HCT116 (cell line): Measurements from ENCODE around the gene ENGASE. TPM values are rescaled to one million over a fixed set of nuclear protein-coding genes. Genes with fewer than 3 reads are reported as not detected.

Experiments
- ATAC-seq: fragments of 200-7000 bp; cut with Tn5 transposase; 2 replicates; pipeline ENCODE4 v1.9.1; 2020; ENCODE audit warnings: mild to moderate bottlenecking, moderate library complexity
- BruUV-seq: library from RNA; stranded (reverse); fragments of 400-500 nt; replicated peaks from 2 replicates; lab custom pipeline; 2021; lab: Mats Ljungman, UMichigan
- CTCF ChIA-PET: fragments of 300-600 bp; sonication (Branson Sonifier 250); formaldehyde crosslinking; loops from one replicate; lab custom pipeline; 2021; ENCODE audit warnings: antibody characterized with exemption; lab: Charles Lee
- POLR2A ChIA-PET: fragments of 300-600, 350-600 bp; sonication (Branson Sonifier 250); formaldehyde crosslinking; loops from one replicate; lab custom pipeline; 2021; ENCODE audit warnings: antibody characterized with exemption; lab: Charles Lee
- RAD21 ChIA-PET, 2 experiments: fragments of 300-600 bp; sonication (Branson Sonifier 250); formaldehyde crosslinking; loops; one replicate each; lab custom pipeline; 2023; ENCODE audit warnings: low total read pairs in 2 of 2; ENCODE audit not compliant: uncharacterized antibody in 2 of 2, unreplicated experiment in 2 of 2, low non-redundant PET in 1 of 2; lab: Charles Lee
- DNase-seq: peaks from one replicate; pipeline ENCODE4 v3.0.0-alpha.2; 2010; ENCODE audit warnings: low read depth, low spot score
- H2AFZ ChIP-seq: fragments of 200-600 bp; shearing (Covaris generic), sonication (generic); 2 replicates; pipeline ENCODE4 v1.6.1; 2017; ENCODE audit warnings: low read depth, mixed run types, mixed read lengths, antibody characterized with exemption, low read length; ENCODE audit not compliant: poor library complexity, severe bottlenecking
- H3K27ac ChIP-seq: 2 replicates; pipeline ENCODE4 v1.5.1; 2012; ENCODE audit warnings: low read depth, low read length
- H3K27me3 ChIP-seq: fragments of 200-600 bp; sonication (generic); 2 replicates; pipeline ENCODE4 v1.6.1; 2016; ENCODE audit warnings: mixed run types, low read length, mixed read lengths; ENCODE audit not compliant: insufficient read depth
- H3K36me3 ChIP-seq, 2 experiments: fragments of 200-500 bp in 1 of 2; fragments of 200-600 bp in 1 of 2; sonication (Bioruptor generic) in 1 of 2; sonication (generic) in 1 of 2; 2 replicates each; pipeline versions ENCODE4 v1.5.1 to v1.6.1; 2014 to 2016; ENCODE audit warnings: low read length in 2 of 2, inconsistent platforms in 1 of 2, mixed read lengths in 1 of 2, mixed run types in 1 of 2; ENCODE audit not compliant: insufficient read depth in 2 of 2, control insufficient read depth in 1 of 2
- H3K4me1 ChIP-seq, 2 experiments: fragments of 200-600 bp in 1 of 2; sonication (generic) in 1 of 2; 2 replicates each; pipeline versions ENCODE4 v1.5.1 to v1.6.1; 2012 to 2017; ENCODE audit warnings: low read length in 2 of 2, inconsistent platforms in 1 of 2, mild to moderate bottlenecking in 1 of 2, mixed read lengths in 1 of 2, mixed run types in 1 of 2, moderate library complexity in 1 of 2; ENCODE audit not compliant: insufficient read depth in 2 of 2, control insufficient read depth in 1 of 2
- H3K4me2 ChIP-seq: fragments of 200-600 bp; sonication (generic); 2 replicates; pipeline ENCODE4 v1.6.1; 2017; ENCODE audit warnings: mixed run types, low read length, mixed read lengths
- H3K4me3 ChIP-seq, 2 experiments: fragments of 200-600 bp in 1 of 2; sonication (generic) in 1 of 2; replicated peaks in 1 of 2; 2 replicates each; pipeline ENCODE4 v1.5.1; 2011 to 2016; ENCODE audit warnings: low read length in 2 of 2, control low read depth in 1 of 2, low read depth in 1 of 2, mild to moderate bottlenecking in 1 of 2, mixed read lengths in 1 of 2, mixed run types in 1 of 2
- H3K79me2 ChIP-seq: fragments of 200-600 bp; sonication (generic); 2 replicates; pipeline ENCODE4 v1.6.1; 2017; ENCODE audit warnings: mild to moderate bottlenecking, mixed run types, low read length, moderate library complexity, mixed read lengths; ENCODE audit not compliant: insufficient read depth
- H3K9ac ChIP-seq: fragments of 200-600 bp; sonication (generic); 2 replicates; pipeline ENCODE4 v1.6.1; 2016; ENCODE audit warnings: low read length, mixed read lengths
- H3K9me2 ChIP-seq: fragments of 200-600 bp; sonication (generic), shearing (Covaris generic); 2 replicates; pipeline ENCODE4 v1.6.1; 2017; ENCODE audit warnings: mixed run types, mild to moderate bottlenecking, moderate library complexity; ENCODE audit not compliant: insufficient read depth
- H3K9me3 ChIP-seq, 2 experiments: fragments of 200-500 bp in 1 of 2; fragments of 200-600 bp in 1 of 2; sonication (Bioruptor generic) in 1 of 2; sonication (generic) in 1 of 2; 2 replicates each; pipeline ENCODE4 v1.6.1; 2014 to 2017; ENCODE audit warnings: low read length in 2 of 2, mixed read lengths in 2 of 2, inconsistent platforms in 1 of 2, low read depth in 1 of 2, mild to moderate bottlenecking in 1 of 2, mixed run types in 1 of 2, moderate library complexity in 1 of 2; ENCODE audit not compliant: control insufficient read depth in 1 of 2, insufficient read depth in 1 of 2
- H4K20me1 ChIP-seq: fragments of 200-600 bp; sonication (generic), shearing (Covaris generic); 2 replicates; pipeline ENCODE4 v1.6.1; 2017; ENCODE audit warnings: mixed run types, mild to moderate bottlenecking, moderate library complexity; ENCODE audit not compliant: insufficient read depth
- ATF3 ChIP-seq: IDR thresholded peaks from 2 replicates; pipeline ENCODE4 v1.6.1; 2012
- CBX3 ChIP-seq: IDR thresholded peaks from 2 replicates; pipeline ENCODE4 v1.6.1; 2012; ENCODE audit warnings: low read depth
- CEBPB ChIP-seq: IDR thresholded peaks from 2 replicates; pipeline ENCODE4 v1.6.1; 2012; ENCODE audit warnings: low read depth
- CTCF ChIP-seq, 3 experiments: fragments of 200-600 bp in 1 of 3; sonication (generic) in 1 of 3; IDR thresholded peaks in 2 of 3; conservative IDR thresholded peaks in 1 of 3; 2 replicates each; pipeline ENCODE4 v1.5.1; 2012 to 2017; ENCODE audit warnings: low read depth in 2 of 3, low read length in 2 of 3, antibody characterized with exemption in 1 of 3, borderline replicate concordance in 1 of 3, control low read depth in 1 of 3, mild to moderate bottlenecking in 1 of 3, mixed read lengths in 1 of 3, mixed run types in 1 of 3, moderate library complexity in 1 of 3; ENCODE audit not compliant: insufficient read depth in 1 of 3
- EGR1 ChIP-seq: IDR thresholded peaks from 2 replicates; pipeline ENCODE4 v1.6.1; 2012; ENCODE audit warnings: low read depth
- ELF1 ChIP-seq: IDR thresholded peaks from 2 replicates; pipeline ENCODE4 v1.6.1; 2012; ENCODE audit warnings: low read depth, borderline replicate concordance
- EZH2 ChIP-seq: fragments of 200-600 bp; sonication (generic); IDR thresholded peaks from 2 replicates; pipeline ENCODE4 v1.6.1; 2017; ENCODE audit warnings: antibody characterized with exemption, mixed run types
- EZH2phosphoT487 ChIP-seq: fragments of 200-600 bp; IDR thresholded peaks from 2 replicates; pipeline ENCODE4 v1.6.1; 2018; ENCODE audit warnings: antibody characterized with exemption, borderline replicate concordance
- FOSL1 ChIP-seq: IDR thresholded peaks from 2 replicates; pipeline ENCODE4 v1.6.1; 2012; ENCODE audit warnings: low read depth
- JUND ChIP-seq: IDR thresholded peaks from 2 replicates; pipeline ENCODE4 v1.6.1; 2012
- MAX ChIP-seq: IDR thresholded peaks from 2 replicates; pipeline ENCODE4 v1.6.1; 2012
- POLR2A ChIP-seq: IDR thresholded peaks from 2 replicates; pipeline ENCODE4 v1.7.0; 2011; ENCODE audit warnings: borderline replicate concordance; ENCODE audit not compliant: insufficient read depth, insufficient read length; ENCODE audit errors: extremely low read depth
- POLR2AphosphoS5 ChIP-seq: IDR thresholded peaks from 2 replicates; pipeline ENCODE4 v1.6.1; 2011; ENCODE audit warnings: mild to moderate bottlenecking, low read depth, low read length, moderate library complexity
- RAD21 ChIP-seq: IDR thresholded peaks from 2 replicates; pipeline ENCODE4 v1.6.1; 2012; ENCODE audit warnings: low read depth, mild to moderate bottlenecking
- REST ChIP-seq: IDR thresholded peaks from 2 replicates; pipeline ENCODE4 v1.6.1; 2012; ENCODE audit warnings: low read depth
- SIN3A ChIP-seq: IDR thresholded peaks from 2 replicates; pipeline ENCODE4 v1.6.1; 2012; ENCODE audit warnings: low read depth
- SP1 ChIP-seq: IDR thresholded peaks from 2 replicates; pipeline ENCODE4 v1.6.1; 2012; ENCODE audit warnings: low read depth
- SRF ChIP-seq: IDR thresholded peaks from 2 replicates; pipeline ENCODE4 v1.6.1; 2012; ENCODE audit warnings: low read depth
- TCF7L2 ChIP-seq: IDR thresholded peaks from 2 replicates; pipeline ENCODE4 v1.7.0; 2011; ENCODE audit warnings: borderline replicate concordance, inconsistent platforms; ENCODE audit not compliant: insufficient read depth, insufficient read length; ENCODE audit errors: extremely low read depth
- ZFX ChIP-seq: fragments of 450-650 bp; IDR thresholded peaks from 2 replicates; pipeline ENCODE4 v1.6.1; 2017
- ZNF274 ChIP-seq: fragments of 200-500 bp; sonication (Bioruptor generic); IDR thresholded peaks from 2 replicates; pipeline ENCODE4 v1.6.1; 2014; ENCODE audit warnings: mild to moderate bottlenecking, low read depth, low read length, inconsistent platforms
- intact Hi-C: fragments of 100-400 bp; cut with micrococcal nuclease; formaldehyde crosslinking; loops from 2 replicates; pipeline ENCODE4 v1.10.0; 2022
- total RNA-seq: library from RNA; stranded (reverse); gene quantifications from one replicate; pipeline ENCODE4 v1.2.1, GENCODE V29; 2021; ENCODE audit not compliant: unreplicated experiment

Gene ENGASE
- total RNA-seq, 1 experiment from 2014 or later = 54.2 TPM

GRCh38 chr17:79026376-79027273 lies 48.0 kb upstream of the ENGASE start:
- peak overlapping the region; percentile 65 for H3K27ac ChIP-seq
- ATAC-seq (peak; percentile 66), DNase-seq (peak; percentile 61)
- no peaks in the 10 kb centered on the region for H3K79me2 ChIP-seq
- no TSS peak for BruUV-seq
- H3K4me3 ChIP-seq = peak overlapping the region; percentile 30 to 56
- H3K9ac ChIP-seq = peak overlapping the region; percentile 53
- H3K9me2 ChIP-seq = no peaks in the 10 kb centered on the region
- ChIA-PET CTCF (interaction anchor here (0.7 to 5.0 kb wide), 9 partner anchors 10 to 367 kb away, joined by 3 to 44 read pairs (median 4); partner anchors contain the start of genes CANT1 and ENGASE), POLR2A (interaction anchor here (0.6 to 2.0 kb wide), 6 partner anchors 9 to 632 kb away, joined by 3 to 8 read pairs (median 4); partner anchors contain the start of genes CANT1 and ENGASE), RAD21 (no interaction called here)
- H3K27me3 ChIP-seq = no peaks in the 10 kb centered on the region
- H3K4me1 ChIP-seq = peaks cover 45 to 59% of the 10 kb centered on the region in 2 experiments
- no peaks in the 10 kb centered on the region for H3K9me3 ChIP-seq
- no peaks in the 10 kb centered on the region for H4K20me1 ChIP-seq
- H3K36me3 ChIP-seq = no peaks in the 10 kb centered on the region
- H2AFZ ChIP-seq = peak overlapping the region; percentile 33
- intact Hi-C loops = loop anchor here (2.0 kb wide), 1 partner anchor 16 kb away; no protein-coding TSS in a partner anchor
- peak overlapping the region; percentile 92 for H3K4me2 ChIP-seq
- 0 out of 6 replicates have a peak, but pooled peaks of 1 of the 3 experiments have one; percentile 8 for TF ChIP-seq CTCF (IDR thresholded peaks at IDR 0.05 in 2 of 3, conservative IDR thresholded peaks at IDR 0.05 in 1 of 3; ENCODE audit: borderline replicate concordance in 1 of 3, insufficient read depth in 1 of 3, low read depth in 2 of 3, low read length in 2 of 3)
- no peak; the same call in 1 of the 2 replicates for TF ChIP-seq POLR2AphosphoS5
- no peak for TF ChIP-seq CEBPB
- no peak for TF ChIP-seq SIN3A
- peak; percentile 96 for TF ChIP-seq JUND
- TF ChIP-seq CBX3 = no peak
- no peak for TF ChIP-seq REST
- TF ChIP-seq FOSL1 = peak; percentile 93
- TF ChIP-seq TCF7L2 = peak; percentile 88
- no peak for TF ChIP-seq EGR1
- no peak for TF ChIP-seq ZNF274
- TF ChIP-seq EZH2 = no peak
- TF ChIP-seq SRF = no peak
- no peak for TF ChIP-seq EZH2phosphoT487
- peak; percentile 86 for TF ChIP-seq SP1
- TF ChIP-seq ZFX = no peak
- TF ChIP-seq RAD21 = no peak
- peak; percentile 83; the same call in 1 of the 2 replicates for TF ChIP-seq MAX
- no peak for TF ChIP-seq POLR2A
- no peak for TF ChIP-seq ELF1
- TF ChIP-seq ATF3 = no peak
